Stomach smooth muscle (tissue), 2 donors: ENCODE measurements around the gene PLCB4.

Source experiments
- H3K27ac ChIP-seq: one replicate; pipeline ENCODE4 v1.7.0; 2013; ENCODE audit warnings: mild to moderate bottlenecking, low read length, inconsistent platforms
- H3K27me3 ChIP-seq, 2 donors: one replicate each; pipeline ENCODE4 v1.7.0; 2013; ENCODE audit warnings: low read length in 2 of 2; ENCODE audit not compliant: insufficient read depth in 2 of 2, control insufficient read depth in 1 of 2
- H3K36me3 ChIP-seq, 2 donors: one replicate each; pipeline ENCODE4 v1.7.0; 2013; ENCODE audit warnings: low read length in 2 of 2; ENCODE audit not compliant: control insufficient read depth in 2 of 2, insufficient read depth in 2 of 2
- H3K4me1 ChIP-seq: one replicate; pipeline ENCODE4 v1.7.0; 2013; ENCODE audit warnings: low read length; ENCODE audit not compliant: control insufficient read depth, insufficient read depth
- H3K4me3 ChIP-seq, 2 donors: one replicate each; pipeline ENCODE4 v1.7.0; 2013; ENCODE audit warnings: low read length in 2 of 2
- H3K9ac ChIP-seq, 2 donors: one replicate each; pipeline ENCODE4 v1.7.0; 2013; ENCODE audit warnings: low read length in 2 of 2, mild to moderate bottlenecking in 1 of 2
- H3K9me3 ChIP-seq, 2 donors: one replicate each; pipeline ENCODE4 v1.7.0; 2013; ENCODE audit warnings: low read length in 2 of 2; ENCODE audit not compliant: control insufficient read depth in 2 of 2
- donor health status: healthy.
- donor health status: Pancreatic carcinoma.

PLCB4 gene

GRCh38 chr20:9200196-9200595 lies 131.3 kb downstream of the PLCB4 start:
- no peaks in the 10 kb centered on the region for H3K27me3 ChIP-seq
- peaks cover 5% of the 10 kb centered on the region for H3K4me1 ChIP-seq
- H3K4me3 ChIP-seq = no peak overlapping the region
- H3K36me3 ChIP-seq = no peaks in the 10 kb centered on the region
- H3K9me3 ChIP-seq = no peaks in the 10 kb centered on the region
- no peak overlapping the region for H3K27ac ChIP-seq
- no peak overlapping the region for H3K9ac ChIP-seq

GRCh38 chr20:9200620-9201019 lies 131.7 kb downstream of the PLCB4 start:
- Histone ChIP-seq H3K4me1 (peaks cover 5% of the 10 kb centered on the region), H3K36me3 (no peaks in the 10 kb centered on the region), H3K9ac (no peak overlapping the region), H3K27ac (no peak overlapping the region), H3K4me3 (no peak overlapping the region), H3K27me3 (no peaks in the 10 kb centered on the region), H3K9me3 (no peaks in the 10 kb centered on the region)

GRCh38 chr20:9202420-9203080 lies 133.7 kb downstream of the PLCB4 start:
- H3K4me3 ChIP-seq = no peak overlapping the region
- H3K36me3 ChIP-seq = no peaks in the 10 kb centered on the region
- no peak overlapping the region for H3K27ac ChIP-seq
- no peak overlapping the region for H3K9ac ChIP-seq
- H3K9me3 ChIP-seq = no peaks in the 10 kb centered on the region
- peaks cover 5% of the 10 kb centered on the region for H3K4me1 ChIP-seq
- H3K27me3 ChIP-seq = no peaks in the 10 kb centered on the region

- Histone ChIP-seq H3K4me3 (no peak overlapping the region), H3K27ac (no peak overlapping the region), H3K9ac (no peak overlapping the region), H3K4me1 (peaks cover 5% of the 10 kb centered on the region), H3K36me3 (no peaks in the 10 kb centered on the region), H3K27me3 (no peaks in the 10 kb centered on the region), H3K9me3 (no peaks in the 10 kb centered on the region)
Observed at GRCh38 chr20:9203081-9203447, 134.2 kb downstream of the PLCB4 start.

- Histone ChIP-seq H3K4me3 (no peak overlapping the region), H3K27ac (no peak overlapping the region), H3K9me3 (no peaks in the 10 kb centered on the region), H3K27me3 (no peaks in the 10 kb centered on the region), H3K36me3 (no peaks in the 10 kb centered on the region), H3K4me1 (peaks cover 5% of the 10 kb centered on the region), H3K9ac (peak overlapping the region in 1 of 2 donors; percentile 2)
Observed at GRCh38 chr20:9204979-9205378, 136.1 kb downstream of the PLCB4 start.

GRCh38 chr20:9206486-9206885 lies 137.6 kb downstream of the PLCB4 start:
- no peak overlapping the region for H3K4me3 ChIP-seq
- peaks cover 5% of the 10 kb centered on the region for H3K4me1 ChIP-seq
- H3K27ac ChIP-seq = no peak overlapping the region
- no peaks in the 10 kb centered on the region for H3K9me3 ChIP-seq
- no peaks in the 10 kb centered on the region for H3K36me3 ChIP-seq
- no peaks in the 10 kb centered on the region for H3K27me3 ChIP-seq
- H3K9ac ChIP-seq = no peak overlapping the region

GRCh38 chr20:9207253-9207652 lies 138.4 kb downstream of the PLCB4 start:
- H3K27ac ChIP-seq = no peak overlapping the region
- no peak overlapping the region for H3K4me3 ChIP-seq
- no peaks in the 10 kb centered on the region for H3K36me3 ChIP-seq
- no peaks in the 10 kb centered on the region for H3K9me3 ChIP-seq
- no peaks in the 10 kb centered on the region for H3K27me3 ChIP-seq
- H3K4me1 ChIP-seq = peaks cover 10% of the 10 kb centered on the region
- no peak overlapping the region for H3K9ac ChIP-seq

GRCh38 chr20:9210356-9210755 lies 141.5 kb downstream of the PLCB4 start:
- H3K27me3 ChIP-seq = no peaks in the 10 kb centered on the region
- no peak overlapping the region for H3K27ac ChIP-seq
- H3K4me1 ChIP-seq = peaks cover 10% of the 10 kb centered on the region
- H3K36me3 ChIP-seq = no peaks in the 10 kb centered on the region
- no peak overlapping the region for H3K4me3 ChIP-seq
- H3K9ac ChIP-seq = no peak overlapping the region
- H3K9me3 ChIP-seq = no peaks in the 10 kb centered on the region

GRCh38 chr20:9211016-9211760 lies 142.3 kb downstream of the PLCB4 start:
- H3K27ac ChIP-seq = no peak overlapping the region
- no peak overlapping the region for H3K4me3 ChIP-seq
- H3K36me3 ChIP-seq = no peaks in the 10 kb centered on the region
- no peaks in the 10 kb centered on the region for H3K27me3 ChIP-seq
- H3K9ac ChIP-seq = no peak overlapping the region
- no peaks in the 10 kb centered on the region for H3K9me3 ChIP-seq
- H3K4me1 ChIP-seq = peaks cover 10% of the 10 kb centered on the region

GRCh38 chr20:9212735-9213134 lies 143.8 kb downstream of the PLCB4 start:
- no peaks in the 10 kb centered on the region for H3K36me3 ChIP-seq
- H3K4me3 ChIP-seq = no peak overlapping the region
- H3K9ac ChIP-seq = no peak overlapping the region
- no peak overlapping the region for H3K27ac ChIP-seq
- H3K9me3 ChIP-seq = no peaks in the 10 kb centered on the region
- H3K27me3 ChIP-seq = no peaks in the 10 kb centered on the region
- peaks cover 10% of the 10 kb centered on the region for H3K4me1 ChIP-seq

- H3K9me3 ChIP-seq = no peaks in the 10 kb centered on the region
- no peak overlapping the region for H3K4me3 ChIP-seq
- no peak overlapping the region for H3K27ac ChIP-seq
- H3K27me3 ChIP-seq = no peaks in the 10 kb centered on the region
- no peak overlapping the region for H3K9ac ChIP-seq
- H3K4me1 ChIP-seq = peaks cover 10% of the 10 kb centered on the region
- H3K36me3 ChIP-seq = no peaks in the 10 kb centered on the region
Observed at GRCh38 chr20:9214685-9215084, 145.8 kb downstream of the PLCB4 start.
